C4-2B (cell line): ENCODE data around the gene PACRG.

Source experiments
- CTCF ChIP-seq: fragments of 450-650 bp; conservative IDR thresholded peaks from 2 replicates; pipeline ENCODE4 v1.5.1; 2017; ENCODE audit warnings: mild to moderate bottlenecking
- ZFX ChIP-seq: fragments of 450-650 bp; IDR thresholded peaks from 2 replicates; pipeline ENCODE4 v1.6.1; 2017

- TF ChIP-seq CTCF = no peak
- no peak for TF ChIP-seq ZFX
Observed at GRCh38 chr6:163191704-163192537, 464.1 kb downstream of the PACRG start.
